GM18861 (cell line): Measurements from ENCODE around the gene PRODH2.

ENCODE experiments used
- ATAC-seq: cut with Tn5 transposase; IDR thresholded peaks from one replicate; pipeline ENCODE4 v1.9.1; 2021; ENCODE audit not compliant: unreplicated experiment

The PRODH2 gene, protein sequence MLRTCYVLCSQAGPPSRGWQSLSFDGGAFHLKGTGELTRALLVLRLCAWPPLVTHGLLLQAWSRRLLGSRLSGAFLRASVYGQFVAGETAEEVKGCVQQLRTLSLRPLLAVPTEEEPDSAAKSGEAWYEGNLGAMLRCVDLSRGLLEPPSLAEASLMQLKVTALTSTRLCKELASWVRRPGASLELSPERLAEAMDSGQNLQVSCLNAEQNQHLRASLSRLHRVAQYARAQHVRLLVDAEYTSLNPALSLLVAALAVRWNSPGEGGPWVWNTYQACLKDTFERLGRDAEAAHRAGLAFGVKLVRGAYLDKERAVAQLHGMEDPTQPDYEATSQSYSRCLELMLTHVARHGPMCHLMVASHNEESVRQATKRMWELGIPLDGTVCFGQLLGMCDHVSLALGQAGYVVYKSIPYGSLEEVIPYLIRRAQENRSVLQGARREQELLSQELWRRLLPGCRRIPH

DNA sequence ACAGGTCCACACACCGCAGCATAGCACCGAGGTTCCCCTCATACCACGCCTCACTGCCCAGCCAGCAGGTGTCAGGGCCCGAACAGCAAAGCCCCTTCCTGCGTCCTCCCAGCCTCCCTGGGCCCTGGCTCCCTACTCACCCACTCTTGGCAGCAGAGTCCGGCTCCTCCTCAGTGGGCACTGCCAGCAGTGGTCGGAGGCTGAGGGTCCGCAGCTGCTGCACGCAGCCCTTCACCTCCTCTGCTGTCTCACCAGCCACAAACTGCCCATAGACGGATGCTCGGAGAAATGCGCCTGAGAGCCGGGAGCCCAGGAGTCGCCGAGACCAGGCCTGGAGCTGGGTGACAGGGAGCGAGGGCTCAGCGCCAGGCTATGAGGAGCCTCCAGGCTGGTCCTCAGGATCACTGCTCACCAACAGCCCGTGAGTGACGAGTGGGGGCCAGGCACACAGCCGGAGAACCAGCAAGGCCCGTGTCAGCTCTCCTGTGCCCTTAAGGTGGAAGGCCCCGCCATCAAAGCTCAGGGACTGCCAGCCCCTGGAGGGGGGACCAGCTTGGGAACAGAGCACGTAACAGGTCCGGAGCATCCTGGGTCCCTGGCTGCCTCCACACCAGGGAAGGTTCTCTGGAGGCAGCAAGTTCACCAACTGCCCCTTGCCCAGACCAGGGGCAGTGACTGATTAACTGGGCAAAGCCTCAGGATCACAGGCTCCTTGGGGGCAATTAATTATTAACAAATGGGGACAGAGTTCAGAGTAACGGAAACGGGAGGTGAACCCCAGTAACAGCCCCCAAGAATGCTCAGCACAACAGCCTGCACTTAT, at the start of gene PRODH2:
Gene PRODH2 (minus strand): TSS at position 626 of the 823 bp plus-strand sequence. CDS start 40 bp downstream, at position 586.
- ATAC-seq = no peak

DNA sequence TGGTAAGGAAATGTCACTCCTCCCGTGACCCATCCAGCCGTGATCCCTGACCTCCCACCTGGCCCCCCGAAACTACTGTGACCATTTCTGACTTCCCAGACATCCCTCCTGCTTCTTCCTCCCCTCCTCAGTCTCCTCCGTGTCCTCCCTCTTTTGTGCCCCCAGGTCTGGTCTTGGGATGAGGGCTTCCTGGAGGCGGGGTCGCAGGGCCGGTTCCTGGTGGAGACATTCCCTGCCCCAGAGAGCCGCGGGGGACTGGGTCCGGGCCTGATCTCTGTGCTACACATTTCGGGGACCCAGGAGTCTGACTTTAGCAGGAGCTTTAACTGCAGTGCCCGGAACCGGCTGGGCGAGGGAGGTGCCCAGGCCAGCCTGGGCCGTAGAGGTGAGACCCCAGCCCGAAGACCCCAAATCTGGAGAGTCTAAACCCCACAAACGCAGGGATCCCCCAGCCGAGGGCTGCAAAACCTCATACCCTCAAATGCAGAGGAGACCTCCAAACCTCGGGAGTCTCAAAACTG, 49.1 kb upstream of the PRODH2 start:
- no peak for ATAC-seq

- no peak for ATAC-seq
Measured at GRCh38 chr19:35860818-35861639, 48.4 kb upstream of the PRODH2 start.

- no peak for ATAC-seq
Measured at GRCh38 chr19:35860436-35860817, 47.8 kb upstream of the PRODH2 start.

- no peak for ATAC-seq
Measured at GRCh38 chr19:35859414-35859813, 46.8 kb upstream of the PRODH2 start.

GRCh38 chr19:35858311-35858710, 45.7 kb upstream of the PRODH2 start:
- no peak for ATAC-seq

- no peak for ATAC-seq
Measured at GRCh38 chr19:35856546-35857149, 44.0 kb upstream of the PRODH2 start, which contains the start of gene KIRREL2. Gene KIRREL2 (plus strand): TSS chr19:35856911. CDS start chr19:35857120, 209 bp downstream.

DNA sequence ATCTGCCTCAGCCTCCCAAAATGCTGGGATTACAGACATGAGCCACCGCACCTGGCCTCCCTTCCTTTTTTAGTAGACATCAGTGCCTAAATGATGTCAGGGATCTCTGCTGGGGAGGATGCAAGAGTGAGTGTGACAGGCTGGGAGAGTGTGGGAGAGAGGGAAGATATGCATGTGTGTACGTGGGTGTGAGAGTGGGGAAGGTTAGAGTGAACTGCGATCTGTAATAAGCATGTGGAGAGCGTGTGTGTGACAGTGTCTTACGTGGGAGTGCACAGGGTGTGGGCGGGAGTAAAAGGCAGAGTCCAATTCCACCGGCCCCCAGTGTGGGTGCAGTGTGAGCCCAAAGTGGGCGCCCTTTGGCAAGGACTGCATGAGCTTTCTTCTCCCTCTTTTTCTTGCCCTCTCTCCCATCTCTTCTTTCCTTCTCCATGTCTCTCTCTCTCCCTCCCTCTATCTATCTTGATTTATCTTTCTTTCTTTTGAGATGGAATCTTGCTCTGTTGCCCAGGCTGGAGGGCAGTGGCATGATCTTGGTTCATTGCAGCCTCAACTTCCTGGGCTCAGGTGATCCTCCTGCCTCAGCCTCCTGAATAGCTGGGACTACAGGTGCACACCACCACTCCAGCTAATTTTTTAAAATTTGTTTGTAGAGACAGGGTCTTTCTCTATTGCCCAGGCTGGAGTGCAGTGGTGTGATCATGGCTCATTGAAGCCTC, 40.6 kb upstream of the PRODH2 start:
- ATAC-seq = no peak

DNA sequence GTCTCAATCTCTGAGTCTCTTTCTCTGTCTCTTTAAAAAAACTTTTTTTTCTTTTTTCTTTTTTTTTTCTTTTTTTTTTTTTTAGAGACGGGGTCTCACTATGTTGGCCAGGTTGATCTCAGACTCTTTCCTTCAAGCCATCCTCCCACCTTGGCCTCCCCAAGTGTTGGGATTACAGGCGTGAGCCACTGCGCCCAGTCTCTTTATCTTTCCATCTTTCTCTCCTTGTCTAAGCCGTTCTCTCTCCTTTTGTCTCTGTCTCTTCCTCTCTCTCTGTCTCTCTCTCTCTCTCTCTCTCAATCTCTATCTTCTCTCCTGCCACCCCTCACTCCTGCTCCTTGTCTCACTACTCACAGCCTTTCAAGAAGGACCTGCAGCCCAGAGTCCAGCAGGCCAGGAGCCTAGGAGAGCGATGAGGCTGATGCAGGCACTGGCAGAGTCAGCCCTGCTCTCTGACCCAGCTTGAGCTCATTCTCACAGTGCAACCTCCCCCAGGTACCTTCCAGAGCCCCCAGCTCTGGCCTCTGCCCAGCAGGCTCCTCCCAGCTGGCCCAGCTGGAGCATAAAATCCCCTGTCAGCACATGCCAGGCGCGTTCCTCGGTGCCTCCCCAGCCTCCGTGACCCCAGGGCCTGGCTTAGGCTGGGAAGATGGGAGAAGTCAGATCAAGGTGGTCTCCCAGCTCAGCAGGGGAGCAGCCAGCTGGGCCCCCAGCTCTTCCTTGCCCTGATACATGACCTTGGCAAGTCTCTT, 39.6 kb upstream of the PRODH2 start, which contains the start of gene NPHS1:
Gene NPHS1 (minus strand): TSS at position 476 of the 752 bp plus-strand sequence. CDS start 667 bp downstream, outside the sequence.
- no peak for ATAC-seq

- no peak for ATAC-seq
Measured at GRCh38 chr19:35851213-35852028, 38.8 kb upstream of the PRODH2 start.

DNA sequence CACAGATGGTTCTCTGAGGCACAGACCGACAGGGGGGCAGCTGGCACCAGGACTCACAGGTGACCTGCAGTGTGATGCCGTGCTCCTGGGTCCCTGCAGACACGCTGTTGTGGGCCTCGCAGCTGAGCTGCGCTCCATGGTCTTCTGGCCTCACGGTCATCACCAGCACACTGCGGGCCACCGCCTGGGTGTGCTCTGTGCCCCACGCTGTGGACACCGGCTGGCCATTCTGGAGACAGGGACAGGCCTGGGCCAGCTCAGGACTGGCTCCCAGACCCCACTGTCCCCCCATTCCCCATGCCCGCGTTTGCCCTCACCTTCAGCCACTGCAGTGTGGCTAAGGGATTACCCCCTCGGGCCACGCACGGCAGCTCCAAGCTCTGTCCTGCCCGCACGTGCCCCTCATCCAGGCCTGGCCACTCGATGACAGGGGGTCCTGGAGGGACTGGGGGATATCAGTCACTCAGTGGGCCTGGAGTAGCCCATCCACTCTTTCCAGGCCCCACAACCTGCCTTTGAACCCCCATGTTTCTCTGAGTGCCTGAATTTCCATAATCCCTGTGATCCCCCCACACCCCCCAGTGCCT, 36.4 kb upstream of the PRODH2 start:
- ATAC-seq = no peak

DNA sequence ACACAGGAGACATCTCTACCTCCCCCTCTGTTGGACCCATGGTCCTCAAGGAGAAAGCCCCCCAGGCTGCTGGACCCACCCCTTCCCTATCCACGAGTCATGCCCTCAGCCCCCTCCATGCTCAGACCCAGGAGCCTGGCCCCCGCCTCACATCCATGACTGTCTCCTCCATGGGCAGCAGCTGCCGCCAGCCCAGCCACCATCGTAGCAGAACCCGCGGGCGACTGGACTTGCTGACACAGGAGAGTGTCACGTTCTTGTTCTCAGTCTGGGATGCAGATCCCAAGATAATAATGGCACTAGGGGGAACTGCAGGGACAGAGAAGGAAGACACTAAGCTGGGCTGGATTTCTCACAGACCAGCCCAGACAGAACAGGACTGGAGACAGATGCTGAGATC, 35.8 kb upstream of the PRODH2 start:
- ATAC-seq = no peak

DNA sequence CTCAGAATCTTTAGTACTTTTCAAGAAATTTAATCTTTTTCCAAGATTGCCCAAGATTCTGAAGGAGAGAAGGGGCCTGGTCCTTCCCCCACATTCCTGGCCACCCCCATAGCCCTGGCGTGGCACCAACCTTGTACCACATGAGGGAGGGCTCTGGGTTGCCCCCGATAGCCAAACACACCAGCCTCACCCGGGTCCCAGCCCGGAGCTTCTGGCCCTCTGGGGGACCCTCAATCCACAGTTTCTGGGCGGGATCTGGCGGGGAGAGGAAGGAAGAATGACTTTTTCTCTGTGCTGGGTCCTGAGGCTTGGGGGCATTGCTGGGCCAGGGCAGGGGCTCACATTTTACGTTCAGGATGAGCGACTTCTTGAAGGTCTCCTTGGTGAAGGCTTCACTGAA, 35.3 kb upstream of the PRODH2 start:
- no peak for ATAC-seq

DNA sequence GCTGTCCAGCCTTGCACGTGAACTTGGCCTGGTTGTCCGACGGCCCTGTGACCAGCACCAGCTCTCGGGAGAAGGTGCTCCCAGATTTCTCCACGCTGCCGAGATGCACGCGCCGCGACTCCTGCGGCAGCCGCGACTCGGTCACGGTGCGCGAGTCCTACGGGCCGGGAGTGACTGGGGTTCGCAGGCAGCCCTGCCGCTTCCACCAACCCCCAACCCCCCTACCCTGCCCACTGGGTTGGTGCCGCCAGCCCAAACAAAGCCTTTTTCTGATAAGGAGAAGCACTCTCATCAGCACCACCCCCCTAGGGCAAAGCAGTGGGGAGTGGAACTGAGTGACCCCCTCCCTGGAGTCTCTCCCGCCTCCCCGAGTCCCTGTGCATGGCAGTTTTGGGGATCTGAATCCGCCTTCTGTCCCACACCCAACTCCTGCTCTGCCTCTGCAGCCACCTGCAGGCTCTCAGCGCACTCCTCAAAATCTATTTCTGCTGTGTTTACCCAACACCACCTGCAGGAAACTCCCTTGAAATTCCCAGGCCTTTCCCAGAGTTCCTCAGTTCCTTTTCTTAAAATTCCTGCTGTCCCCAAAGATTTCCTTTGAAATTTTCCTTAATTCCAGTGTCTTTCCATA, 33.5 kb upstream of the PRODH2 start:
- no peak for ATAC-seq

DNA sequence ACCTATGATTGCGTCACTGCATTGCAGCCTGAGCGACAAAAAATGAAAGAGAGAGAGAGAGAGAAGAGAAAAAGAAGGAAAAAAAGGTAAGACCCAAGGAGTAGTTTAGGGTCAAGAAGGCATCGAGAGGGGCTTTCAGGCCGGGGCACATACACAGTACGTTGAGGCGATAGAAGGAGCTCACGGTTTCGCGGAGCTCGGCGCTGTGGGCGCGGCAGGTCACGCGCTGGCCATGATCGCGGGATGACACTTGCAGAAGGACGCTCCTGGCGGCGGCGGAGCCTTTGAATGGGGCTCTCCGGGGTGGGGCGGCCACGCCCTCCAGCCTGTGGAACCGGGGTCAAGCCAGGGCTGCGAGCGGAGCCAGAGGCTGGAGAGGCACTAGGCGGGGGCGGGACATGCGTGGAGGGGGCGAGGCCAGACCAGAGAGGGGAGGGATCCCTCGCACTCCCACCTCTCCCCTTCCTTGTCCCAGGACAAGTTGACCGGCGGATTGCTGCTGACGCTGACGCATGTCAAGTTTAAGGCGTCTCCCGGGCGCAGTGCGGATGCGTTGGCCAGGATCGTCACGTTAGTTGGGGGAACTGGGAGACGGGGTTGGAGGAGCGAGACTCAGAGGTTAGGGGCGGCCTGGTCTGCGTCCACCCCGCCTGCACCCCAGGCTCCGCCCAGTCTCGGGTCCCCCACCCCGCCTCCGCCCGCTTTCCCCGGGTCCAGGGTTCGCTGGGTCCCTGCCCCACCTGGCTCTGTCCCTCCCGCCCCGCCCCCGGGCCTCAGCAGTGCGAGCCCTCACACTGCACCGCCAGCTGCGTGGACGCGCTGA, 32.8 kb upstream of the PRODH2 start:
- ATAC-seq = no peak

DNA sequence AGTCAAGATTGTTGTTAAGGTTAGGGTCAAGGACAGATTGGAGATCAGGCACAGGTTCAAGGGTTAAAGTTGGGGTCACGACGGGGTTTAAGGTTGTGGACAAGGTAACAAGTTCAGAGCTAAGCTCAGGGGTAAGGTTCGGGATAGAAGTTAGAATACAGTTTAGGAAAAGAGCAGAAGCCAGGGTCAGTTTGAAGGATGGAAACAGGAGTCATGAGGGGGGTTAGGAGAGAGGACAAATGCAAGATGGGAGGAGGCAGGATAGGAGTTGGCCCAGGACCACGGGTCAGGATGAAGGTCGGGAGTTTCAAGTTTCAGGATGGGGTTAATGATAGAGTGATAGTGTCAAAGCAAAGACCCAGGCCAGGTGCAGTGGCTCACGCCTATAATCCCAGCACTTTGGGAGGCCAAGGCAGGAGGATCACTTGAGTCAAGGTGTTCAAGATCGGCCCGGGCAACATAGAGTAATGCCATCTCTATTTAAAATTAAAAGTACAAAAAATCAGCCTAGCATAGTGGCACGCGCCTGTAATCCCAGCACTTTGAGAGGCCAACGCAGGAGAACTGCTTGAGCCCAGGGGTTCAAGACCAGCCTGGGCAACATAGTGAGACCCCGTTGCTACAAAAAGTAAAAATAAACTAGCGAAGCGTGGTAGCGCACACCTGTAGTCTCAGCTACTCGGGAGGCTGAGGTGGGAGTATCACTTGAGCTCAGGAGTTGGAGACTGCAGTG, 32.0 kb upstream of the PRODH2 start:
- ATAC-seq = no peak
